ENCODE data around the gene NEMF.
A peak's percentile ranks its signal among the peaks of the same experiment; 100 is the strongest.
"Not testable (repeated sequence)": the region's sequence is repeated elsewhere in the genome, so short reads cannot be mapped to it uniquely, and the experiment has no call there.

Gene NEMF

GRCh38 chr14:49796025-49796424, 56.6 kb downstream of the NEMF start:
- DNase-seq, result no peak

- no peak for DNase-seq
Observed at GRCh38 chr14:49792618-49793017, 60.0 kb downstream of the NEMF start.

- DNase-seq, result no peak
Observed at GRCh38 chr14:49786315-49786714, 66.3 kb downstream of the NEMF start.

- no peak for DNase-seq
Observed at GRCh38 chr14:49783394-49784014, 69.1 kb downstream of the NEMF start.

GRCh38 chr14:49781040-49781439, 71.5 kb downstream of the NEMF start:
- DNase-seq, result not testable (repeated sequence)

- DNase-seq, result no peak
Observed at GRCh38 chr14:49778421-49778820, 74.2 kb downstream of the NEMF start.

- DNase-seq, result no peak
Observed at GRCh38 chr14:49774106-49774505, 78.5 kb downstream of the NEMF start.

GRCh38 chr14:49771691-49772090, 80.9 kb downstream of the NEMF start:
- not testable (repeated sequence) for DNase-seq

- DNase-seq, result no peak
Observed at GRCh38 chr14:49770212-49770817, 82.3 kb downstream of the NEMF start.

GRCh38 chr14:49769581-49770211, 82.9 kb downstream of the NEMF start:
- DNase-seq, result no peak

GRCh38 chr14:49769171-49769570, 83.4 kb downstream of the NEMF start:
- DNase-seq, result peak; percentile 2

- DNase-seq, result peak; percentile 39
Observed at GRCh38 chr14:49768301-49769121, 84.1 kb downstream of the NEMF start.

- peak; percentile 87 for DNase-seq
Observed at GRCh38 chr14:49767571-49768300, 84.9 kb downstream of the NEMF start, which contains the start of gene KLHDC2. Gene KLHDC2 (plus strand): TSS chr14:49768153. CDS start chr14:49768469, 316 bp downstream.

- no peak for DNase-seq
Observed at GRCh38 chr14:49767270-49767570, 85.4 kb downstream of the NEMF start.

- no peak for DNase-seq
Observed at GRCh38 chr14:49766839-49767238, 85.7 kb downstream of the NEMF start.

GRCh38 chr14:49761839-49762551, 90.6 kb downstream of the NEMF start:
- no peak for DNase-seq

- no peak for DNase-seq
Observed at GRCh38 chr14:49755378-49755777, 97.2 kb downstream of the NEMF start.

- DNase-seq, result no peak
Observed at GRCh38 chr14:49754570-49755097, 98.0 kb downstream of the NEMF start.

GRCh38 chr14:49746476-49746875, 106.1 kb downstream of the NEMF start:
- not testable (repeated sequence) for DNase-seq

- no peak for DNase-seq
Observed at GRCh38 chr14:49745191-49745590, 107.4 kb downstream of the NEMF start.

- not testable (repeated sequence) for DNase-seq
Observed at GRCh38 chr14:49735669-49736068, 116.9 kb downstream of the NEMF start.

- no peak for DNase-seq
Observed at GRCh38 chr14:49733836-49734235, 118.8 kb downstream of the NEMF start.

All from RPMI8226 (cell line).